Erythroblast (primary cell): Measurements from ENCODE around the gene CDH11.

ENCODE experiments used
- DNase-seq, 2 experiments: peaks; one replicate each; lab custom pipeline; 2025; lab: John Stamatoyannopoulos, UW
- GATA1 ChIP-seq: IDR thresholded peaks from 2 replicates; pipeline ENCODE4 v1.6.1; 2011; ENCODE audit warnings: low read depth, mild to moderate bottlenecking, control low read depth, low read length, moderate library complexity
- POLR2A ChIP-seq: IDR thresholded peaks from 2 replicates; pipeline ENCODE4 v1.6.1; 2011; ENCODE audit warnings: mild to moderate bottlenecking, low read length

Gene CDH11

GRCh38 chr16:65003621-65004020 lies 118.2 kb downstream of the CDH11 start:
- DNase-seq, result no peak
- TF ChIP-seq POLR2A (no peak), GATA1 (no peak)

GRCh38 chr16:65002265-65002664 lies 119.6 kb downstream of the CDH11 start:
- TF ChIP-seq POLR2A (no peak), GATA1 (no peak)
- DNase-seq, result no peak

GRCh38 chr16:65000654-65001053 lies 121.2 kb downstream of the CDH11 start:
- TF ChIP-seq POLR2A, result no peak
- TF ChIP-seq GATA1, result no peak
- no peak for DNase-seq

GRCh38 chr16:64997751-64998150 lies 124.1 kb downstream of the CDH11 start:
- TF ChIP-seq GATA1 (no peak), POLR2A (no peak)

GRCh38 chr16:64997121-64997520 lies 124.7 kb downstream of the CDH11 start:
- no peak for DNase-seq
- TF ChIP-seq GATA1, result no peak
- TF ChIP-seq POLR2A, result no peak

More at GRCh38 chr16:64997751-64998150, 124.1 kb downstream of the CDH11 start:
- DNase-seq, result no peak

- DNase-seq, result no peak
- TF ChIP-seq GATA1 (no peak), POLR2A (no peak)
Observed at GRCh38 chr16:64996641-64997040, 125.2 kb downstream of the CDH11 start.

- DNase-seq, result no peak
- no peak for TF ChIP-seq POLR2A
- no peak for TF ChIP-seq GATA1
Observed at GRCh38 chr16:64993464-64993863, 128.4 kb downstream of the CDH11 start.

- DNase-seq, result no peak
- no peak for TF ChIP-seq GATA1
- no peak for TF ChIP-seq POLR2A
Observed at GRCh38 chr16:64991001-64991400, 130.9 kb downstream of the CDH11 start.

GRCh38 chr16:64990101-64990500 lies 131.8 kb downstream of the CDH11 start:
- DNase-seq, result no peak
- TF ChIP-seq GATA1 (no peak), POLR2A (no peak)

- DNase-seq, result no peak
- TF ChIP-seq POLR2A, result no peak
- no peak for TF ChIP-seq GATA1
Observed at GRCh38 chr16:64989050-64989449, 132.8 kb downstream of the CDH11 start.

GRCh38 chr16:64983963-64984362 lies 137.9 kb downstream of the CDH11 start:
- DNase-seq, result peak; percentile 2 to 20
- TF ChIP-seq GATA1 (no peak), POLR2A (no peak)

GRCh38 chr16:64983231-64983630 lies 138.6 kb downstream of the CDH11 start:
- DNase-seq, result no peak
- no peak for TF ChIP-seq GATA1
- no peak for TF ChIP-seq POLR2A

- no peak for DNase-seq
- TF ChIP-seq POLR2A (no peak), GATA1 (no peak)
Observed at GRCh38 chr16:64982581-64982980, 139.3 kb downstream of the CDH11 start.

GRCh38 chr16:64981568-64982281 lies 140.1 kb downstream of the CDH11 start:
- no peak for DNase-seq
- TF ChIP-seq POLR2A (no peak), GATA1 (no peak)
